Measurements from ENCODE around the gene CWC25. TPM values are rescaled to one million over a fixed set of nuclear protein-coding genes. Genes with fewer than 3 reads are reported as not detected.
"Not testable (repeated sequence)": the region's sequence is repeated elsewhere in the genome, so short reads cannot be mapped to it uniquely, and the experiment has no call there.

Gene CWC25
- total RNA-seq, 1 experiment from 2014 or later: 14.1 TPM

GRCh38 chr17:38794221-38794620 lies 30.9 kb downstream of the CWC25 start:
- H3K27me3 ChIP-seq (replicated peaks; ENCODE audit: insufficient read depth, low read depth, low read length, poor library complexity): no peaks in the 10 kb centered on the region
- H3K9me3 ChIP-seq (ENCODE audit: low read depth, low read length, poor library complexity, severe bottlenecking): no peaks in the 10 kb centered on the region
- TF ChIP-seq CTCF (conservative IDR thresholded peaks at IDR 0.05; ENCODE audit: low read depth, low read length) (no peak), EZH2 (IDR thresholded peaks at IDR 0.05; ENCODE audit: borderline replicate concordance, low read depth, low read length, poor library complexity, severe bottlenecking) (no peak)
- CTCF ChIA-PET: no interaction called here
- H3K4me3 ChIP-seq (ENCODE audit: low read depth, low read length, poor library complexity, severe bottlenecking): no peak overlapping the region
- H3K27ac ChIP-seq (ENCODE audit: low read depth, low read length, poor library complexity, severe bottlenecking): no peak overlapping the region
- intact Hi-C loops (cut with micrococcal nuclease; ENCODE audit: unreplicated experiment): no loop called here
- DNase-seq (ENCODE audit: low spot score): no peak
- H3K36me3 ChIP-seq (ENCODE audit: insufficient read depth, low read length, poor library complexity, severe bottlenecking): no peaks in the 10 kb centered on the region
- no TSS peak for BruUV-seq (replicated peaks)
- POLR2A ChIA-PET (ENCODE audit: low non-redundant PET): no interaction called here
- peaks cover 3% of the 10 kb centered on the region for H3K4me1 ChIP-seq (ENCODE audit: insufficient read depth, low read length, poor library complexity, severe bottlenecking)

- H3K27me3 ChIP-seq (replicated peaks; ENCODE audit: insufficient read depth, low read depth, low read length, poor library complexity): no peaks in the 10 kb centered on the region
- H3K27ac ChIP-seq (ENCODE audit: low read depth, low read length, poor library complexity, severe bottlenecking): no peak overlapping the region
- TF ChIP-seq EZH2 (IDR thresholded peaks at IDR 0.05; ENCODE audit: borderline replicate concordance, low read depth, low read length, poor library complexity, severe bottlenecking) (no peak), CTCF (conservative IDR thresholded peaks at IDR 0.05; ENCODE audit: low read depth, low read length) (no peak)
- no peaks in the 10 kb centered on the region for H3K36me3 ChIP-seq (ENCODE audit: insufficient read depth, low read length, poor library complexity, severe bottlenecking)
- no TSS peak for BruUV-seq (replicated peaks)
- DNase-seq (ENCODE audit: low spot score): no peak
- POLR2A ChIA-PET (ENCODE audit: low non-redundant PET): no interaction called here
- H3K4me1 ChIP-seq (ENCODE audit: insufficient read depth, low read length, poor library complexity, severe bottlenecking): peaks cover 5% of the 10 kb centered on the region
- CTCF ChIA-PET: no interaction called here
- no peak overlapping the region for H3K4me3 ChIP-seq (ENCODE audit: low read depth, low read length, poor library complexity, severe bottlenecking)
- no peaks in the 10 kb centered on the region for H3K9me3 ChIP-seq (ENCODE audit: low read depth, low read length, poor library complexity, severe bottlenecking)
- intact Hi-C loops (cut with micrococcal nuclease; ENCODE audit: unreplicated experiment): no loop called here
Measured at GRCh38 chr17:38791162-38791561, 34.0 kb downstream of the CWC25 start.

- CTCF ChIA-PET: interaction anchor here (0.6 kb wide), 1 partner anchor 865 kb away, joined by 3 read pairs; no protein-coding TSS in a partner anchor
- H3K27me3 ChIP-seq (replicated peaks; ENCODE audit: insufficient read depth, low read depth, low read length, poor library complexity); intact Hi-C loops (cut with micrococcal nuclease; ENCODE audit: unreplicated experiment); H3K9me3 ChIP-seq (ENCODE audit: low read depth, low read length, poor library complexity, severe bottlenecking); BruUV-seq (replicated peaks); H3K4me3 ChIP-seq (ENCODE audit: low read depth, low read length, poor library complexity, severe bottlenecking); POLR2A ChIA-PET (ENCODE audit: low non-redundant PET); H3K4me1 ChIP-seq (ENCODE audit: insufficient read depth, low read length, poor library complexity, severe bottlenecking); H3K27ac ChIP-seq (ENCODE audit: low read depth, low read length, poor library complexity, severe bottlenecking); DNase-seq (ENCODE audit: low spot score); H3K36me3 ChIP-seq (ENCODE audit: insufficient read depth, low read length, poor library complexity, severe bottlenecking): not testable (repeated sequence)
Measured at GRCh38 chr17:38790148-38790707, 34.9 kb downstream of the CWC25 start.

GRCh38 chr17:38789185-38789584 lies 35.9 kb downstream of the CWC25 start:
- no TSS peak for BruUV-seq (replicated peaks)
- ChIA-PET CTCF (no interaction called here), POLR2A (ENCODE audit: low non-redundant PET) (no interaction called here)
- TF ChIP-seq CTCF (conservative IDR thresholded peaks at IDR 0.05; ENCODE audit: low read depth, low read length): no peak
- TF ChIP-seq EZH2 (IDR thresholded peaks at IDR 0.05; ENCODE audit: borderline replicate concordance, low read depth, low read length, poor library complexity, severe bottlenecking): no peak
- H3K27me3 ChIP-seq (replicated peaks; ENCODE audit: insufficient read depth, low read depth, low read length, poor library complexity): no peaks in the 10 kb centered on the region
- H3K9me3 ChIP-seq (ENCODE audit: low read depth, low read length, poor library complexity, severe bottlenecking): no peaks in the 10 kb centered on the region
- DNase-seq (ENCODE audit: low spot score): no peak
- peaks cover 3% of the 10 kb centered on the region for H3K36me3 ChIP-seq (ENCODE audit: insufficient read depth, low read length, poor library complexity, severe bottlenecking)
- peaks cover 5% of the 10 kb centered on the region for H3K4me1 ChIP-seq (ENCODE audit: insufficient read depth, low read length, poor library complexity, severe bottlenecking)
- H3K27ac ChIP-seq (ENCODE audit: low read depth, low read length, poor library complexity, severe bottlenecking): no peak overlapping the region
- no peak overlapping the region for H3K4me3 ChIP-seq (ENCODE audit: low read depth, low read length, poor library complexity, severe bottlenecking)
- intact Hi-C loops (cut with micrococcal nuclease; ENCODE audit: unreplicated experiment): no loop called here

- H3K4me1 ChIP-seq (ENCODE audit: insufficient read depth, low read length, poor library complexity, severe bottlenecking); intact Hi-C loops (cut with micrococcal nuclease; ENCODE audit: unreplicated experiment); H3K36me3 ChIP-seq (ENCODE audit: insufficient read depth, low read length, poor library complexity, severe bottlenecking); DNase-seq (ENCODE audit: low spot score); POLR2A ChIA-PET (ENCODE audit: low non-redundant PET); BruUV-seq (replicated peaks); H3K4me3 ChIP-seq (ENCODE audit: low read depth, low read length, poor library complexity, severe bottlenecking); CTCF ChIA-PET; H3K27me3 ChIP-seq (replicated peaks; ENCODE audit: insufficient read depth, low read depth, low read length, poor library complexity); H3K9me3 ChIP-seq (ENCODE audit: low read depth, low read length, poor library complexity, severe bottlenecking); H3K27ac ChIP-seq (ENCODE audit: low read depth, low read length, poor library complexity, severe bottlenecking): not testable (repeated sequence)
Measured at GRCh38 chr17:38787999-38788398, 37.1 kb downstream of the CWC25 start.
